DMS53 (cell line): Measurements from ENCODE around the gene KCTD19.

Source experiments
- DNase-seq: peaks from one replicate; lab custom pipeline; 2025; lab: John Stamatoyannopoulos, UW

Gene KCTD19

GRCh38 chr16:67258161-67258835, 68.2 kb downstream of the KCTD19 start:
- DNase-seq = no peak

GRCh38 chr16:67257486-67258160, 68.9 kb downstream of the KCTD19 start:
- no peak for DNase-seq

GRCh38 chr16:67256701-67257230, 69.8 kb downstream of the KCTD19 start:
- no peak for DNase-seq

GRCh38 chr16:67255553-67256221, 70.9 kb downstream of the KCTD19 start:
- no peak for DNase-seq

- DNase-seq = no peak
Observed at GRCh38 chr16:67254801-67255552, 71.6 kb downstream of the KCTD19 start.

GRCh38 chr16:67252609-67253497, 73.7 kb downstream of the KCTD19 start:
- DNase-seq = no peak

GRCh38 chr16:67250045-67250327, 76.6 kb downstream of the KCTD19 start:
- DNase-seq = no peak

GRCh38 chr16:67249178-67250044, 77.1 kb downstream of the KCTD19 start:
- no peak for DNase-seq

GRCh38 chr16:67248401-67249177, 78.0 kb downstream of the KCTD19 start, which contains the start of gene SLC9A5:
TSS of gene SLC9A5 (plus strand) at chr16:67248979. CDS start at chr16:67249015, 36 bp downstream.
- DNase-seq = peak; percentile 49

- peak; percentile 53 for DNase-seq
Observed at GRCh38 chr16:67248073-67248400, 78.5 kb downstream of the KCTD19 start.

- DNase-seq = peak; percentile 93
Observed at GRCh38 chr16:67247192-67248072, 79.1 kb downstream of the KCTD19 start, which contains the start of gene FHOD1. TSS of gene FHOD1 (minus strand) at chr16:67247481. CDS start at chr16:67247410, 71 bp downstream.

- peak; percentile 97 for DNase-seq
Observed at GRCh38 chr16:67246756-67247191, 79.8 kb downstream of the KCTD19 start.

GRCh38 chr16:67246081-67246755, 80.3 kb downstream of the KCTD19 start:
- DNase-seq = peak; percentile 89

- DNase-seq = no peak
Observed at GRCh38 chr16:67245674-67246080, 80.9 kb downstream of the KCTD19 start.

GRCh38 chr16:67245186-67245585, 81.4 kb downstream of the KCTD19 start:
- DNase-seq = no peak

- DNase-seq = peak; percentile 57
Observed at GRCh38 chr16:67244387-67245185, 82.0 kb downstream of the KCTD19 start.

- DNase-seq = no peak
Observed at GRCh38 chr16:67243481-67243880, 83.1 kb downstream of the KCTD19 start.
